Retina (tissue), 1 donor: ENCODE results near the gene TM9SF4.
A peak's percentile ranks its signal among the peaks of the same experiment; 100 is the strongest.
"Not testable (repeated sequence)": the region's sequence is repeated elsewhere in the genome, so short reads cannot be mapped to it uniquely, and the experiment has no call there.

Experiments used
- DNase-seq: peaks from one replicate; pipeline ENCODE4 v3.0.0-alpha.2; 2016

Gene TM9SF4

GRCh38 chr20:32158943-32159660, 49.6 kb downstream of the TM9SF4 start:
- DNase-seq: no peak

- DNase-seq: no peak
Measured at GRCh38 chr20:32159766-32160221, 50.3 kb downstream of the TM9SF4 start.

GRCh38 chr20:32160341-32160740, 50.8 kb downstream of the TM9SF4 start:
- DNase-seq: no peak

- no peak for DNase-seq
Measured at GRCh38 chr20:32162351-32162750, 52.8 kb downstream of the TM9SF4 start.

GRCh38 chr20:32163951-32164350, 54.4 kb downstream of the TM9SF4 start:
- DNase-seq: no peak

- DNase-seq: no peak
Measured at GRCh38 chr20:32164984-32165735, 55.6 kb downstream of the TM9SF4 start.

GRCh38 chr20:32165836-32166545, 56.5 kb downstream of the TM9SF4 start:
- no peak for DNase-seq

GRCh38 chr20:32167552-32167951, 58.0 kb downstream of the TM9SF4 start:
- no peak for DNase-seq

GRCh38 chr20:32168184-32168910, 58.8 kb downstream of the TM9SF4 start:
- no peak for DNase-seq

GRCh38 chr20:32177696-32178095, 68.2 kb downstream of the TM9SF4 start:
- not testable (repeated sequence) for DNase-seq

GRCh38 chr20:32179515-32179914, 70.0 kb downstream of the TM9SF4 start:
- no peak for DNase-seq

GRCh38 chr20:32179934-32180333, 70.4 kb downstream of the TM9SF4 start:
- no peak for DNase-seq

GRCh38 chr20:32181606-32182005, 72.1 kb downstream of the TM9SF4 start:
- no peak for DNase-seq

GRCh38 chr20:32183947-32184635, 74.6 kb downstream of the TM9SF4 start:
- no peak for DNase-seq

- no peak for DNase-seq
Measured at GRCh38 chr20:32184961-32185603, 75.6 kb downstream of the TM9SF4 start.

- no peak for DNase-seq
Measured at GRCh38 chr20:32186506-32186905, 77.0 kb downstream of the TM9SF4 start.

- no peak for DNase-seq
Measured at GRCh38 chr20:32188376-32189122, 79.0 kb downstream of the TM9SF4 start.

- DNase-seq: peak; percentile 19
Measured at GRCh38 chr20:32189123-32189410, 79.6 kb downstream of the TM9SF4 start.

GRCh38 chr20:32189691-32190615, 80.4 kb downstream of the TM9SF4 start:
- DNase-seq: peak; percentile 87
